HFF-Myc (cell line): ENCODE data around the gene RABIF.
A peak's percentile ranks its signal among the peaks of the same experiment; 100 is the strongest.

Experiments
- DNase-seq: peaks from one replicate; pipeline ENCODE4 v3.0.0-alpha.2; 2011; ENCODE audit warnings: low read depth; ENCODE audit errors: extremely low read depth
- H3K4me3 ChIP-seq: replicated peaks from 2 replicates; pipeline ENCODE4 v1.5.1; 2011; ENCODE audit warnings: low read depth, mild to moderate bottlenecking, control low read depth, low read length
- CTCF ChIP-seq: IDR thresholded peaks from 2 replicates; pipeline ENCODE4 v1.5.1; 2012; ENCODE audit warnings: mild to moderate bottlenecking, low read depth, low read length, control low read depth; ENCODE audit errors: missing control alignments

RABIF gene

GRCh38 chr1:202860744-202861419 lies 28.1 kb downstream of the RABIF start:
- DNase-seq: no peak
- peak overlapping the region; percentile 63 for H3K4me3 ChIP-seq
- TF ChIP-seq CTCF: no peak

GRCh38 chr1:202858789-202859414 lies 30.0 kb downstream of the RABIF start:
- H3K4me3 ChIP-seq: no peak overlapping the region
- no peak for TF ChIP-seq CTCF
- no peak for DNase-seq

GRCh38 chr1:202858331-202858730 lies 30.6 kb downstream of the RABIF start:
- DNase-seq: no peak
- no peak for TF ChIP-seq CTCF
- no peak overlapping the region for H3K4me3 ChIP-seq

- H3K4me3 ChIP-seq: no peak overlapping the region
- no peak for TF ChIP-seq CTCF
- no peak for DNase-seq
These were observed 31.8 kb downstream of the RABIF start for GRCh38 chr1:202857136-202857610.

- no peak overlapping the region for H3K4me3 ChIP-seq
- no peak for TF ChIP-seq CTCF
- no peak for DNase-seq
These were observed 32.9 kb downstream of the RABIF start for GRCh38 chr1:202856014-202856413.

GRCh38 chr1:202854787-202855186 lies 34.2 kb downstream of the RABIF start:
- DNase-seq: no peak
- TF ChIP-seq CTCF: no peak
- H3K4me3 ChIP-seq: no peak overlapping the region
